WI38 (cell line): ENCODE measurements around the gene TUG1.

Source experiments
- H3K4me3 ChIP-seq: 2 replicates; pipeline ENCODE4 v1.5.1; 2011; ENCODE audit warnings: low read depth, mild to moderate bottlenecking, control low read depth, low read length
- CTCF ChIP-seq: IDR thresholded peaks from 2 replicates; pipeline ENCODE4 v1.5.1; 2012; ENCODE audit warnings: low read depth, mild to moderate bottlenecking, control low read depth, low read length

TUG1 gene

GRCh38 chr22:30968015-30968923 lies 796 bp upstream of the TUG1 start, which contains the start of gene MORC2:
MORC2 (minus strand) TSS chr22:30968774; CDS start chr22:30967889, 885 bp downstream.
- no peak for TF ChIP-seq CTCF
- H3K4me3 ChIP-seq: peak within 1 kb of the TSS; percentile 84

GRCh38 chr22:30969532-30970355 lies 679 bp downstream of the TUG1 start:
- peak overlapping the region; percentile 84 for H3K4me3 ChIP-seq
- no peak for TF ChIP-seq CTCF

GRCh38 chr22:30970356-30970746 lies 1.3 kb downstream of the TUG1 start:
- no peak for TF ChIP-seq CTCF
- H3K4me3 ChIP-seq: peak overlapping the region; percentile 84

GRCh38 chr22:30978304-30978962 lies 9.4 kb downstream of the TUG1 start:
- TF ChIP-seq CTCF: no peak
- H3K4me3 ChIP-seq: no peak overlapping the region

GRCh38 chr22:30979932-30980331 lies 10.9 kb downstream of the TUG1 start:
- no peak overlapping the region for H3K4me3 ChIP-seq
- no peak for TF ChIP-seq CTCF

- TF ChIP-seq CTCF: no peak
- no peak overlapping the region for H3K4me3 ChIP-seq
These were observed 13.4 kb downstream of the TUG1 start for GRCh38 chr22:30982512-30982911.
